Fibroblast of lung (primary cell): ENCODE measurements around the gene LIF. TPM values are rescaled to one million over a fixed set of nuclear protein-coding genes. Genes with fewer than 3 reads are reported as not detected.
A peak's percentile ranks its signal among the peaks of the same experiment; 100 is the strongest.

ENCODE experiments used
- DNase-seq, 2 donors: peaks; one replicate each; pipeline versions ENCODE4 v3.0.0 to v3.0.0-alpha.2; 2010; ENCODE audit warnings: low read depth in 2 of 2
- H2AFZ ChIP-seq: 2 replicates; pipeline ENCODE4 v1.5.1; 2012; ENCODE audit warnings: low read length, control low read depth, inconsistent platforms
- H3K27ac ChIP-seq: 2 replicates; pipeline ENCODE4 v1.5.1; 2011; ENCODE audit warnings: low read length, control low read depth; ENCODE audit not compliant: insufficient read depth
- H3K27me3 ChIP-seq: 2 replicates; pipeline ENCODE4 v1.5.1; 2011; ENCODE audit warnings: mild to moderate bottlenecking, low read length; ENCODE audit not compliant: control insufficient read depth, insufficient read depth
- H3K36me3 ChIP-seq: 2 replicates; pipeline ENCODE4 v1.5.1; 2011; ENCODE audit warnings: low read length; ENCODE audit not compliant: control insufficient read depth, insufficient read depth
- H3K4me1 ChIP-seq: 2 replicates; pipeline ENCODE4 v1.5.1; 2011; ENCODE audit warnings: low read length; ENCODE audit not compliant: control insufficient read depth, insufficient read depth; ENCODE audit errors: extremely low read depth
- H3K4me2 ChIP-seq: 2 replicates; pipeline ENCODE4 v1.5.1; 2011; ENCODE audit warnings: low read length, control low read depth; ENCODE audit not compliant: insufficient read depth; ENCODE audit errors: extremely low read depth
- H3K4me3 ChIP-seq, 4 experiments: fragments of 200-600 bp in 1 of 4; sonication (generic) in 1 of 4; replicated peaks in 1 of 4; 2 replicates each; pipeline ENCODE4 v1.5.1; 2011 to 2016; ENCODE audit warnings: low read length in 4 of 4, low read depth in 3 of 4, mild to moderate bottlenecking in 3 of 4, control low read depth in 2 of 4, inconsistent platforms in 1 of 4, mixed read lengths in 1 of 4; ENCODE audit not compliant: insufficient read depth in 1 of 4; ENCODE audit errors: control extremely low read depth in 1 of 4
- H3K79me2 ChIP-seq: 2 replicates; pipeline ENCODE4 v1.5.1; 2012; ENCODE audit warnings: mild to moderate bottlenecking, low read length, inconsistent platforms; ENCODE audit not compliant: control insufficient read depth, insufficient read depth
- H3K9ac ChIP-seq: 2 replicates; pipeline ENCODE4 v1.5.1; 2011; ENCODE audit warnings: mild to moderate bottlenecking, low read length, control low read depth; ENCODE audit not compliant: insufficient read depth
- H3K9me3 ChIP-seq: 2 replicates; pipeline ENCODE4 v1.5.1; 2012; ENCODE audit warnings: low read depth, low read length; ENCODE audit not compliant: control insufficient read depth, insufficient read depth
- H4K20me1 ChIP-seq: 2 replicates; pipeline ENCODE4 v1.5.1; 2011; ENCODE audit warnings: low read length; ENCODE audit not compliant: control insufficient read depth, insufficient read depth; ENCODE audit errors: extremely low read depth
- EZH2 ChIP-seq: IDR thresholded peaks from 2 replicates; pipeline ENCODE4 v1.5.1; 2012; ENCODE audit warnings: low read length, control low read depth, mild to moderate bottlenecking; ENCODE audit errors: missing control alignments
- polyA plus RNA-seq, 2 donors: library from polyadenylated mRNA; depleted of rRNA in 1 of 2; stranded (reverse) in 1 of 2; unstranded in 1 of 2; fragments of >200 nt; gene quantifications; 2 replicates each; pipeline ENCODE4 v1.2.1, GENCODE V29; 2011 to 2012; ENCODE audit warnings: missing spikeins in 1 of 2
- total RNA-seq: library from RNA; depleted of rRNA; stranded (reverse); fragments of >200 nt; gene quantifications from 2 replicates; pipeline ENCODE4 v1.2.1, GENCODE V29; 2014
- TF ChIP-seq, protein P1 (sequence below), 2 donors: IDR thresholded peaks in 1 of 2; conservative IDR thresholded peaks in 1 of 2; 1 replicate in 1 of 2; 2 replicates in 1 of 2; pipeline ENCODE4 v1.5.1; 2011 to 2012; ENCODE audit warnings: low read length in 2 of 2, control low read depth in 1 of 2, inconsistent platforms in 1 of 2, low read depth in 1 of 2, mild to moderate bottlenecking in 1 of 2

Gene LIF
- total and polyA plus RNA-seq, 2 donors (not counting 1 experiment from before 2014, with no cell fraction given): 4.5 to 11.2 TPM

DNA sequence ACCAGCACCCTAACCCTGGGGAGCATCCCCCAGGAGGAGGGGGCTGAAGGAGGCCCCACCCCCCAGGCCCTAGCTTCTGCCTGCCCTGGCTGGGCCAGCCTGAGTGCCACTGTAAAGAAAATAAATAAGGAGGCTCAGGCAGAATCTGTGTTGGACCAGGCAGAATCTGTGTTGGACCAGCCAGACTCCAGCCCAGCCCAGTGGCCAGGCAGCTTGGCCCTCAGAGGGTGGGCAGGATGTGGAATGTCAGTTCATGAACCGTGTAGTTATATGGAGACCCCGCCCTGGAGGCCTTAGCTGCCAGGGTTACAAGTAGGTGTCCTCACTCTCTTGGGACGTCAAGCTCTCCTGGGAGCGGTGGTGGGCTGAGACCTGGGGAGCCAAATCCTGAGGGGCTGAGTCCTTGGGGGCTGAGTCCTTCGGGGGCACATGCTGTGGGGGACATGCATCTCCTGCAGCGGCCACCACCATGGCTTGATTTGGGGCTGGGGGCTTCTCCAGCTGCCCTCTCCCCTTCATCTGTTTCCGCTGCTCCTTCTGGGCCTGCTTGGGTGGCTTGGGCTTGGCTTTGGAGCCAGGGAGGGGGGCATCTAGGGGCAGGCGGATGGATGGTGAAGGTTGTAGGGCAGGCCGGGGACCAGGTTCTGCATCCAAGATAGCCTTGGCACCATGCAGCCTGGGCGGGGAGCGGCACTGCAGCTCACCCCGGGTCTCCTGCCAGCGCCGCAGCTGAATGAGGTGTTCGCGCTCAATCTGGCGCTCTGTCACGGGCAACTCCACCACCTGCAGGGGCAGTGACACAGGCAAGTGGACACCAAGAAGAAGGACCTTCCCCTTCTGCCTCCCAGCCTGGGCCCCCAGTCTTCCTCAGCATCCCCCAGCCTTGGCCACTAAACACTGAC lies 45.8 kb upstream of the LIF start:
- no peak overlapping the region for H2AFZ ChIP-seq
- H3K9ac ChIP-seq: no peak overlapping the region
- peaks cover 15% of the 10 kb centered on the region for H3K4me1 ChIP-seq
- TF ChIP-seq, protein P1, sequence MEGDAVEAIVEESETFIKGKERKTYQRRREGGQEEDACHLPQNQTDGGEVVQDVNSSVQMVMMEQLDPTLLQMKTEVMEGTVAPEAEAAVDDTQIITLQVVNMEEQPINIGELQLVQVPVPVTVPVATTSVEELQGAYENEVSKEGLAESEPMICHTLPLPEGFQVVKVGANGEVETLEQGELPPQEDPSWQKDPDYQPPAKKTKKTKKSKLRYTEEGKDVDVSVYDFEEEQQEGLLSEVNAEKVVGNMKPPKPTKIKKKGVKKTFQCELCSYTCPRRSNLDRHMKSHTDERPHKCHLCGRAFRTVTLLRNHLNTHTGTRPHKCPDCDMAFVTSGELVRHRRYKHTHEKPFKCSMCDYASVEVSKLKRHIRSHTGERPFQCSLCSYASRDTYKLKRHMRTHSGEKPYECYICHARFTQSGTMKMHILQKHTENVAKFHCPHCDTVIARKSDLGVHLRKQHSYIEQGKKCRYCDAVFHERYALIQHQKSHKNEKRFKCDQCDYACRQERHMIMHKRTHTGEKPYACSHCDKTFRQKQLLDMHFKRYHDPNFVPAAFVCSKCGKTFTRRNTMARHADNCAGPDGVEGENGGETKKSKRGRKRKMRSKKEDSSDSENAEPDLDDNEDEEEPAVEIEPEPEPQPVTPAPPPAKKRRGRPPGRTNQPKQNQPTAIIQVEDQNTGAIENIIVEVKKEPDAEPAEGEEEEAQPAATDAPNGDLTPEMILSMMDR (conservative IDR thresholded peaks at IDR 0.05 in 1 of 2, IDR thresholded peaks at IDR 0.05 in 1 of 2; ENCODE audit: low read depth in 1 of 2, low read length in 2 of 2): no peak
- TF ChIP-seq EZH2: no peak
- no peaks in the 10 kb centered on the region for H3K9me3 ChIP-seq
- H3K79me2 ChIP-seq: no peaks in the 10 kb centered on the region
- H3K27me3 ChIP-seq: no peaks in the 10 kb centered on the region
- H3K27ac ChIP-seq: no peak overlapping the region
- DNase-seq: no peak
- no peaks in the 10 kb centered on the region for H4K20me1 ChIP-seq
- H3K4me2 ChIP-seq: no peak overlapping the region
- H3K36me3 ChIP-seq: peaks cover 13% of the 10 kb centered on the region
- H3K4me3 ChIP-seq: no peak overlapping the region

DNA sequence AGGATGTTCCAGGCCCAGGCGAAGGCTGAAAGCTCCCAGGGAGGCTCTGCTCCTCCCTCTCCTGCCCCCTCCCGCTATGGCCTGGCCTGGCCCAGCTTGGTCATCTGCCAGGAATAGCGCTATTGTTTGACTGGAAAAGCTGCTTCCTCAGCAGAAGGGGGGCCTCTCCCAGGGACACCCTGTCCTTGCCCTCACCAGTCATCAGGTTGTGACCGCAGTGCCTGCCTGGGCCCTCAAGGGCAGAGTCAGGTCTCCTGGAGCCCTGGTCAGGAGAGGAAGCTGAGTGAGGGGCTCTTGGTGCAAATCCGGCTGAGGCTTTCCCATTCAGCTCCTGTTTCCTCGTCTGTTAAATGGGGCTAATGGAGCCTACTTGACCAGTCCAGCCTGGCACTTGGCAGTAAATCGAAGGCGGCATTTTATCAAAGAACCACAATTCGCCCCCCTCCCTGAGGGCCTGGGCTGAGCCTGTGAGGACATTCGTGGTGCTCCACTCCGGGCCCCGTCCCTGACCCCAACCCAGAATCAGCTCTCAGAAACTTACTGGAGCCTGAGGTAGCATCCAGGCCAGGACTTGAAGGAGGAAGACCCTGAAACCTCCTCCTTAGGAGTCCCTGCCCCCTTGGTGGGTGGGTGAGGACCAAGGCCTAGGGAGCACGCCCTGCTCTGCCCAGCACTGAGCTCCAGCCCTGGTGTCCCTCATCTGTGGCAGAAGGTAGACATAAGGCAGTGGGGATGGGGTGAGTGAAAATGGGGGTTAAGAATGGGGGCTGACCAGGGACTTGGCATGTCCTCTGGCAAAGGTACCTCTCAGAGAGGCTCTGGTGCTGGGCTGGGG lies 44.7 kb upstream of the LIF start:
- H3K4me3 ChIP-seq: no peak overlapping the region
- H3K27me3 ChIP-seq: no peaks in the 10 kb centered on the region
- H3K4me1 ChIP-seq: peaks cover 15% of the 10 kb centered on the region
- peak overlapping the region; percentile 17 for H3K27ac ChIP-seq
- no peak overlapping the region for H2AFZ ChIP-seq
- no peak overlapping the region for H3K9ac ChIP-seq
- no peak overlapping the region for H3K4me2 ChIP-seq
- peak; percentile 39 to 69 for DNase-seq
- no peaks in the 10 kb centered on the region for H3K79me2 ChIP-seq
- H4K20me1 ChIP-seq: no peaks in the 10 kb centered on the region
- H3K9me3 ChIP-seq: no peaks in the 10 kb centered on the region
- peaks cover 13% of the 10 kb centered on the region for H3K36me3 ChIP-seq
- no peak for TF ChIP-seq EZH2
- TF ChIP-seq, protein P1 (conservative IDR thresholded peaks at IDR 0.05 in 1 of 2, IDR thresholded peaks at IDR 0.05 in 1 of 2; ENCODE audit: low read depth in 1 of 2, low read length in 2 of 2): no peak
